Heart left ventricle (tissue), 13 donors: ENCODE measurements around the gene DAAM1.

Source experiments
- CTCF ChIP-seq, 12 donors: fragments of 200-600 bp; sonication (generic) in 4 of 12; IDR thresholded peaks; one replicate each; pipeline versions ENCODE4 v1.5.0 to v1.8.0; 2018 to 2022; ENCODE audit warnings: antibody characterized with exemption in 12 of 12, mild to moderate bottlenecking in 5 of 12
- POLR2A ChIP-seq, 2 donors: fragments of 450-650 bp; IDR thresholded peaks; one replicate each; pipeline ENCODE4 v1.6.1; 2017; ENCODE audit warnings: antibody characterized with exemption in 2 of 2, mild to moderate bottlenecking in 2 of 2, moderate library complexity in 2 of 2
- donor health status: ischemic (EF 13 %, LVEDD 7.1; RV severe dilation, severe dysfunction).
- donor health status: DM: no; HTN: yes; CAD: no.
- donor health status: DM: no; HTN: no; CAD: no.
- donor health status: ischemic (EF 25% LVEDD 6.9; RV normal size, moderate dysfunction).
- donor health status: ischemic (EF 25% LVEDD 5.7; RV mildly dilated, moderate dysfunction).
- donor health status: ischemic (EF 35%, LVEDD 5.7; RV mildly dilated, moderate dysfunction).
- donor health status: nonischemic (EF 11% LVEDD 7.7; RV severe dilation, severe dysfunction).
- donor health status: DM: yes; HTN: yes; CAD: no.
- donor health status: PGD.
- donor health status: ischemic (EF 29% LVEDD 5.4; RV normal size, mild dysfunction).
- donor health status: nonischemic (EF 23%, LVEDD 6.1; RV moderate dilation, normal function).

GRCh38 chr14:59305836-59306555, 117.5 kb downstream of the DAAM1 start:
- TF ChIP-seq CTCF (IDR thresholded peaks at IDR 0.05) (no peak), POLR2A (IDR thresholded peaks at IDR 0.05) (no peak)
